ENCODE measurements around the gene GDF15. TPM values are rescaled to one million over a fixed set of nuclear protein-coding genes. Genes with fewer than 3 reads are reported as not detected.
"Not testable (repeated sequence)": the region's sequence is repeated elsewhere in the genome, so short reads cannot be mapped to it uniquely, and the experiment has no call there.

The GDF15 gene
- total RNA-seq, 2 experiments from 2014 or later: not detected

DNA sequence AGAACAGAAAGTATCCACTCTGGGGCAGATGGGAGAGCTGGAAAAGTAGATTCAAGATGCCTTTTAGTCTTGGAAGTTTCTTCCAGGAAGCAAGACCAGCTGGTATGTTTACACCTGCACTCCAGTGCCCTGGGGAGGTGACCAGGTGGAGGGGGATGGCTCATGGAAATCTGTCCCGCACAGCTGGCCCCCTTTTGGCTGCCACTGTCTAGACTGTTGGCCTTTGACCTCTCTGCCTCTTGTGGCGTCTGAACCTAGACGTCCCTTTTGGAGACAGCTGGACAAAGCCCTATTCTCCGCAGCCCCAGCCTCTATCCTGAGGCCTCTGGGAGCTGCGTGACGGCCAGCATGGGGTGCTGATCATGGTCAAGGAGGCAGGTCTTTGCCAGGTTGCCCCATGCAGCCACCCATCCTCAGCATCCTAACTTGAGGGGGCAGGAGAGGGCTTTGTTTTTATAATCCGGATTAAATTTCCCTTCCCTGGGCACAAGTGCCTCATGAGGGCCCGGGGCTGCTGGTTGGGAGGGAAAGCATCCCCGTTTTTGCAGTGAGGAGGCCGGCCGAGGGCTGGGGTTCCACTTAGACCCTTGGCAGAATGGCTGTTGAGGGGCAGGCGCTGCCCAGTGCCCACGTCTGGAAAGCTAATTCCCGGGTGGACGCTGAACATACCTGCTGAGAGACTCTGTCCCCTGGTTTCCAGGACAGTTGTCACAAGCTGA, 17.3 kb upstream of the GDF15 start:
- Mint-ChIP-seq H3K27me3 (no peaks in the 10 kb centered on the region), H3K9me3 (peaks cover 2% of the 10 kb centered on the region), H3K4me3 (no peak overlapping the region), H3K4me1 (peaks cover 23% of the 10 kb centered on the region), H3K27ac (no peak overlapping the region), H3K36me3 (ENCODE audit: low read depth) (peaks cover 16% of the 10 kb centered on the region)
- ChIA-PET POLR2A (no interaction called here), CTCF (interaction anchor here (0.9 to 1.4 kb wide), 3 partner anchors 12 to 20 kb away, joined by 3 to 7 read pairs (median 5); no protein-coding TSS in a partner anchor)
- DNase-seq: no peak

DNA sequence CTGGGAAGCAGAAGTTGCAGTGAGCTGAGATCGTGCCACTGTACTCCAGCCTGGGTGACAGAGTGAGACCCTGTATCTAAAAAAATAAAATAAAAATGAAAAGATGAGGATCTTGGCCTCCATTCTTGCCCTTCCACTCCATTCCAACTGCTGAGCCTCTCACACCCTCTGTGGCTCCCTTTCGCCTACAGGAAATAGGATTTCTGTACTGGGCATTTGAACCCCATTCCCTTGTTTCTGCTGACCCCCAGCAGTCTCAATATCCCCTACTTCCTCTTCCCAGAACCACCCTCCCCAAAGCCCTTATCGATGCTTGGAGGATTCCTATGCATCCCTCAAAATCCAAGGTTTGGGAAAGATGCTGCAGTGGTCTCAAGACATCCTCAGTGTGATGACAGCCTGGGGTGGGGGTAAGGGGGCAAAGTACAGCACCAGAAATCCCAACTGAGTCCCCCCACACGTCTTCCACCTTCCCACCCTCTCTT, 12.5 kb upstream of the GDF15 start:
- POLR2A ChIA-PET: no interaction called here

DNA sequence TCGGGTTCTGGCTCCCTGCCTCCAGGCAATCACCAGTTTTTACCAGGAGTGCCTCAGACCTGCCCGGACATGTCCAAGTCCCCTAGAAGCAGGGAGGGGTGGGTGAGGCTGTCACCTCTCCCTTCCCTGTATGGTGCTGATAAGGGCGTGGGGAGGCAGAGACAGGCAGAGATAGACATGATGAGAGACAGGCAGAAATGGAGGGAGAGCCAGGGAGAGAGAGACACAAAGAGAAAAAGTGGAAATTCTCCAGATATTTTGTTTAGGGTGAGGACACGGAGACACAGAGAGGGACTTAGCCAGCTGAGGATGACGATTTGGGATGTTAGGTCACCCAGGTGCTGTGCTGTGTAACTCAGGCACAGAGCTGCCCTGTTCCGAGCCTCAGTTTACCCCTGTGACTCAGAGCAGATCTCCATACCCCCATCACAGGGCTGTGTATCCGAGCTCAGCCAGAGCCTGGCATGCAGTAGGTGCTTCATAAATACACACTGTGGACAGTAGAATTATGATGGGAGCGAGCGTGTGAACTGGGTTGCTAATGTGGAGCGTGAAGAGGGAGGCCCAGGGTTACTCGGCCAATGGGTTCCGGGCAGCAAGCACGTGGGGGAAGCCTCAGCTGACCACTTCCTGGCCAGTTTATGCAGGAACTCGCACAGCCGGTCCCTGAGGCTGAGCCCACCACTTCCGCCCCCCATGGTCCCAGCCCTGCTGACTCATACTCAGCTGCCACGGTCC, 11.9 kb upstream of the GDF15 start:
- H3K36me3 Mint-ChIP-seq (ENCODE audit: low read depth): no peaks in the 10 kb centered on the region
- no peaks in the 10 kb centered on the region for H3K27me3 Mint-ChIP-seq
- DNase-seq: peak; percentile 50
- CTCF ChIA-PET: interaction anchor here (2.2 kb wide), 1 partner anchor 10 kb away, joined by 8 read pairs; no protein-coding TSS in a partner anchor
- no peak overlapping the region for H3K4me3 Mint-ChIP-seq
- POLR2A ChIA-PET: no interaction called here
- H3K4me1 Mint-ChIP-seq: peaks cover 13% of the 10 kb centered on the region
- H3K9me3 Mint-ChIP-seq: no peaks in the 10 kb centered on the region
- H3K27ac Mint-ChIP-seq: peak overlapping the region; percentile 73

More for the DNA sequence above, 12.5 kb upstream of the GDF15 start:
- H3K4me3 Mint-ChIP-seq: no peak overlapping the region
- CTCF ChIA-PET: interaction anchor here (2.2 kb wide), 1 partner anchor 9 kb away, joined by 8 read pairs; no protein-coding TSS in a partner anchor
- H3K27me3 Mint-ChIP-seq: no peaks in the 10 kb centered on the region
- DNase-seq: no peak
- H3K9me3 Mint-ChIP-seq: no peaks in the 10 kb centered on the region
- H3K4me1 Mint-ChIP-seq: peaks cover 13% of the 10 kb centered on the region
- peak overlapping the region; percentile 73 for H3K27ac Mint-ChIP-seq
- H3K36me3 Mint-ChIP-seq (ENCODE audit: low read depth): no peaks in the 10 kb centered on the region

DNA sequence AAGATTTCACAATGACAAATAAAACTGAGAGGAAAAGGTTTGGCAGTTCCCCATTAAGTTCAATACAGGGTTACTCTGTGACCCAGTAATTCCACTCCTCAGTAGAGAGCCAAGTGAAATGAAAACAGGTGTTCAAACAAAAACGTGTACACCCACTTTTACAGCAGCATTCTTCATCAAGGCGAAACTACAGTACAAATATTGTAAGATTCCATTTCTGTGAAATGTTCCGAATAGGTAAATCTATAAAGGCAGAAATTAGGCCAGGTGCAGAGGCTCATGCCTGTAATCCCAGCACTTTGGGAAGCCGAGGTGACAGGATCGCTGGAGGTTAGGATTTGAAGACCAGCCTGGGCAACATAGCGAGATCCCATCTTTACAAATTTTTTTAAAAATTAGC, 8.9 kb upstream of the GDF15 start:
- H3K36me3 Mint-ChIP-seq (ENCODE audit: low read depth): no peaks in the 10 kb centered on the region
- H3K27ac Mint-ChIP-seq: no peak overlapping the region
- H3K27me3 Mint-ChIP-seq: no peaks in the 10 kb centered on the region
- no peak for DNase-seq
- ChIA-PET CTCF (interaction anchor here (0.9 to 1.7 kb wide), 2 partner anchors 11 to 97 kb away, joined by 4 to 5 read pairs; no protein-coding TSS in a partner anchor), POLR2A (no interaction called here)
- no peaks in the 10 kb centered on the region for H3K9me3 Mint-ChIP-seq
- H3K4me3 Mint-ChIP-seq: no peak overlapping the region
- peaks cover 15% of the 10 kb centered on the region for H3K4me1 Mint-ChIP-seq

DNA sequence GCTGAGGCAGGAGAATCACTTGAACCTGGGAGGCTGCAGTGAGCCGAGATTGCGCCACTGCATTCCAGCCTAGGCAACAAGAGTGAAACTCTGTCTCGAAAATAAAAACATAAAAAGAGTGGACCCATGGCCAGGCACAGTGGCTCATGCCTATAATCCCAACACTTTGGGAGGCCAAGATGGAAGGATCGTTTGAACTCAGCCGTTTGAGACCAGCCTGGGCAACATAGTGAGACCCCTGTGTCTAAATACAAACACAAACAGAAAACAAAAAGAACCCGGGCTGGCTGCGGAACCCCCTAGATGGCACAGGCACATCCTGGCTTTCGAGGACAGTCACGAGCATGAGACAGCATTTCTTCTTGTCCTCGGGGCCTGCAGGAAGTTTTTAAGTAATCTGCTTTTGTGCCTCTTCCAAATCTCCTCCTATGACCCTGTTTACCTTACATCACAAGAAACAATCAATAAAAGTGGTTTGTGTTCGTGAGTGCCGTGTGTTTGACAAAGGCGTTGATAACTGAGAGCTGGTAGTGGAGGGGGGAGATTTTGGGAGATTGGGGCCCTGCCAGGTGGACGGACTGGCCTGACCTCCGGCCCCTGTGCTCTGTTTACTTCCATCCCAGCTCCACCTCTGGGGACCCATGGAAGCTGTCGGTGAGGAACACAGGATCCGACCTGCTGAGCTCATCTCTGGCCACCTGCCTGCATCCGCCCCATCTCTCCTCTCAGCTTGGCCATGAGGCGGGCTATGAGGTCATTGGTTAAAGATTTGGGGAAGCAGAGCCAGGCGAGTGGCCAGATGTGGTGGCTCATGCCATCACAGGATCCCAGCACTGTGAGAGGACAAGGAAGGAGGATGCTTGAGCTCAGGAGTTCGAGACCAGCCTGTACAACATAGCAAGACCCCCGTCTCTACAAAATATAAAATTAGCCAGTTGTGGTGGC, 5.9 kb upstream of the GDF15 start:
- Mint-ChIP-seq H3K9me3 (no peaks in the 10 kb centered on the region), H3K4me3 (no peak overlapping the region), H3K36me3 (ENCODE audit: low read depth) (no peaks in the 10 kb centered on the region), H3K27ac (no peak overlapping the region), H3K27me3 (peaks cover 11% of the 10 kb centered on the region), H3K4me1 (peaks cover 2% of the 10 kb centered on the region)
- ChIA-PET CTCF (interaction anchor here (0.6 to 1.1 kb wide), 5 partner anchors 8 to 135 kb away, joined by 3 to 5 read pairs (median 3); no protein-coding TSS in a partner anchor), POLR2A (no interaction called here)
- DNase-seq: no peak

DNA sequence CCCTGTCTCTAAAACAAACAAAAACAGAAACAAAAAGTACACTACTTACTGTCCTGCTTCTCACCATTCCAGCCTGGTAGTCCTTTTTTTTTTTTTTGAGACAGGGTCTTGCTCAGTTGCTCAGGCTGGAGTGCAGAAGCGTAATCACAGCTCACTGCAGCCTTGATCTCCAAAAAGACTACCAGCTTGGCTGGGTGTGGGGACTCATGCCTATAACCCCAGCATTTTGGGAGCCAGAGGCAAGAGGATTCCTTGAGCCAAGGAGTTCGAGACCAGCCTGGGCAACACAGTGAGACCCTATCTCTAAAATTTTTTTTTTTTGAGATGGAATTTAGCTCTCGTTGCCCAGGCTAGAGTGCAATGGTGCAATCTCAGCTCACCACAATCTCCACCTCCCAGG, 5.1 kb upstream of the GDF15 start:
- Mint-ChIP-seq H3K4me1 (peaks cover 2% of the 10 kb centered on the region), H3K4me3 (no peak overlapping the region), H3K27me3 (peaks cover 17% of the 10 kb centered on the region), H3K27ac (no peak overlapping the region), H3K36me3 (ENCODE audit: low read depth) (no peaks in the 10 kb centered on the region), H3K9me3 (no peaks in the 10 kb centered on the region)
- CTCF ChIA-PET: interaction anchor here (0.6 to 1.1 kb wide), 4 partner anchors 7 to 135 kb away, joined by 3 to 5 read pairs (median 4); no protein-coding TSS in a partner anchor
- no peak for DNase-seq
- POLR2A ChIA-PET: no interaction called here

DNA sequence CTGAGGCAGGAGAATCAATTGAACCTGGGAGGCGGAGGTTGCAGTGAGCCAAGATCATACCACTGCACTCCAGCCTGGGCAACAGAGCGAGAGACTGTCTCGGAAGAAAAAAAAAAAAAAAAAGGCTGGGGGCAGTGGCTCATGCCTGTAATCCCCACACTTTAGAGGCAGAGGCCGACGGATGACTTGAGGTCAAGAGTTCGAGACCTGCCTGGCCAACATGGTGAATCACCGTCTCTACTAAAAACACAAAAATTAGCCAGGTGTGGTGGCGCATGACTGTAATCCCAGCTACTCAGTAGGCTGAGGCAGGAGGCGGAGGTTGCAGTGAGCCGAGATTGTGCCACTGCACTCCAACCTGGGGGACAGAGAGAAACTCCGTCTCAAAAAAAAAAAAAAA, 2.3 kb upstream of the GDF15 start:
- H3K27ac Mint-ChIP-seq; POLR2A ChIA-PET; DNase-seq; H3K4me3 Mint-ChIP-seq; H3K36me3 Mint-ChIP-seq (ENCODE audit: low read depth); H3K9me3 Mint-ChIP-seq: not testable (repeated sequence)
- H3K4me1 Mint-ChIP-seq: peaks cover 13% of the 10 kb centered on the region
- H3K27me3 Mint-ChIP-seq: peaks cover 42% of the 10 kb centered on the region
- CTCF ChIA-PET: interaction anchor here (0.8 kb wide), 1 partner anchor 68 kb away, joined by 5 read pairs; no protein-coding TSS in a partner anchor

DNA sequence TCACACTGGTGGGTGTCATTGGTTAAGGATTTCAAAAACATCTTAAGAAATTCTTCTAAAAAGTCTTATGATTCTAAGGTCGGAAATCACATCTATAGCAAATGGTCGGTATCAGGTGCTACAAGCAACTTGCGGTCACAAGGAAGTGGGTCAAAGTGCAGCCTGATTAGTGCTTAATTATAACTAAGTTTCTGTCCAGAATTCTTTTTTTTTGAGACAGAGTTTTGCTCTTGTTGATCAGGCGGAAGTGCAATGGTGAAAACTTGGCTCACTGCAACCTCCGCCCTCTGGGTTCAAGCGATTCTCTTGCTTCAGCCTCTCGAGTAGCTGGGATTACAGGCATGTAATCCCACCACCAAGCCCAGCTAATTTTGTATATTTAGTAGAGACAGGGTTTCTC, 1.2 kb upstream of the GDF15 start:
- DNase-seq: no peak
- no peaks in the 10 kb centered on the region for H3K36me3 Mint-ChIP-seq (ENCODE audit: low read depth)
- peak overlapping the region; percentile 41 for H3K27ac Mint-ChIP-seq
- no peak overlapping the region for H3K4me3 Mint-ChIP-seq
- ChIA-PET POLR2A (no interaction called here), CTCF (interaction anchor here (0.6 kb wide), 1 partner anchor 59 kb away, joined by 3 read pairs; no protein-coding TSS in a partner anchor)
- H3K4me1 Mint-ChIP-seq: peaks cover 15% of the 10 kb centered on the region
- H3K27me3 Mint-ChIP-seq: peaks cover 52% of the 10 kb centered on the region
- no peaks in the 10 kb centered on the region for H3K9me3 Mint-ChIP-seq

DNA sequence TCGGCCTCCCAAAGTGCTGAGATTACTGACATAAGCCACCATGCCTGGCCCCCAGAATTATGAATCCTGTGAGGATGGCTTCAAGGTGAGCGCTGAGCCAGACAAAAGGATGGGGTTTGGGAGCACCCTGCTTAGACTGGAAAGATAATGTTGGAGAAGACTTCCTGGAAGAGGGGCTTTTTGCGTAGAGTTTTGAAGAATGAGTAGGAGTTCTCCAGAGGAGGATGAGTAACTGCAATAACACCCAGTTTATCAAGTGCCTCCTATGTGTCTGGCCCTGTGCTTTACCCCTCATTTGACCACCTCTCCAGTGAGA, 641 bp upstream of the GDF15 start:
- no peaks in the 10 kb centered on the region for H3K9me3 Mint-ChIP-seq
- peaks cover 57% of the 10 kb centered on the region for H3K27me3 Mint-ChIP-seq
- no peak overlapping the region for H3K4me3 Mint-ChIP-seq
- peaks cover 13% of the 10 kb centered on the region for H3K4me1 Mint-ChIP-seq
- DNase-seq: no peak
- CTCF ChIA-PET: interaction anchor here (0.9 kb wide), 1 partner anchor 180 kb away, joined by 3 read pairs; no protein-coding TSS in a partner anchor
- H3K36me3 Mint-ChIP-seq (ENCODE audit: low read depth): no peaks in the 10 kb centered on the region
- H3K27ac Mint-ChIP-seq: no peak overlapping the region
- POLR2A ChIA-PET: no interaction called here

DNA sequence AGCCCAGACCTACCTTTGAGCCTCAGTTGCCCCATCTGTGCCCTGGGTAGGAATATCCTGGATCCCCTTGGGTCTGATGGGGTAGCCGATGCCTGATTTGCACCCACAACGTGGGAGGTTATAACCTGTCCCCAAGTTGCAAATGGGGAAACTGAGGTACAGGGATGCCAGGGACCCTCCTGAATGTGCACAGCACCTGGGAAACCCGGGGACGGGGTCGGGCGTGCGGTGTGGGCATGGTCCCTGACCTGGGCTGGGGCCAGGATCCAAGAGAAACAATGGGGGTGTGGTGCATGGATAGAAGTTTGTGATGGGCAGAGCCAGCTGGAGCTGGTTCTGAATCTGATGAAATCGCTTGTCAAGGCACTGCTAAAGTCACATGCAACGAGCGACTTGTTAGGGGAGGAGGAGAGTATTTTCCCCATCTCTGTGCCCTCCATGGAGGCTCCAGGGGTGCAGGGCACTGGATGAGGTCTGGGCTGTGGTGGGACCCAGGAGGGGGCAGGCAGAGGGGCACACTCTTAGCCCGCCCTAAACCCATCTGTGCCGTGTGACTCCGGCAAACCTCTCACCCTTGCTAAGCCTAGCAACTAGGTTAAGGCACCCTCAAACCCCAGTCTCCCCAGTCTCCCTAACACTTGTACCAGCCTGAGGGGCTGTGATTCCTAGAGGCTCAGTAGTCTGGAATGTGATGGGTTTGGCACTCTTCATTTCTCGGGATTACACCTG, 749 bp downstream of the GDF15 start:
- H3K27ac Mint-ChIP-seq: peak overlapping the region; percentile 50
- ChIA-PET POLR2A (no interaction called here), CTCF (interaction anchor here (1.9 to 3.5 kb wide), 2 partner anchors 21 to 28 kb away, joined by 7 to 14 read pairs; no protein-coding TSS in a partner anchor)

DNA sequence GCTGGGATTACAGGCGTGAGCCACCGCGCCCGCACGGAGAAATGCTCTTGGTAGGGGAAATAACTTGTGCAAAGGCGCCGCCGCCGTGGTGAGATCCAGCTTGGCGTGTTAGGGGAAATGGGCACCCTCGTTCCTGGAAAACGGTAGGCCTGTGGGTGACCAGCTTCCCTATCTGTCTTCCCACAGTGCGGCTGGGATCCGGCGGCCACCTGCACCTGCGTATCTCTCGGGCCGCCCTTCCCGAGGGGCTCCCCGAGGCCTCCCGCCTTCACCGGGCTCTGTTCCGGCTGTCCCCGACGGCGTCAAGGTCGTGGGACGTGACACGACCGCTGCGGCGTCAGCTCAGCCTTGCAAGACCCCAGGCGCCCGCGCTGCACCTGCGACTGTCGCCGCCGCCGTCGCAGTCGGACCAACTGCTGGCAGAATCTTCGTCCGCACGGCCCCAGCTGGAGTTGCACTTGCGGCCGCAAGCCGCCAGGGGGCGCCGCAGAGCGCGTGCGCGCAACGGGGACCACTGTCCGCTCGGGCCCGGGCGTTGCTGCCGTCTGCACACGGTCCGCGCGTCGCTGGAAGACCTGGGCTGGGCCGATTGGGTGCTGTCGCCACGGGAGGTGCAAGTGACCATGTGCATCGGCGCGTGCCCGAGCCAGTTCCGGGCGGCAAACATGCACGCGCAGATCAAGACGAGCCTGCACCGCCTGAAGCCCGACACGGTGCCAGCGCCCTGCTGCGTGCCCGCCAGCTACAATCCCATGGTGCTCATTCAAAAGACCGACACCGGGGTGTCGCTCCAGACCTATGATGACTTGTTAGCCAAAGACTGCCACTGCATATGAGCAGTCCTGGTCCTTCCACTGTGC, 2.4 kb downstream of the GDF15 start:
- POLR2A ChIA-PET: interaction anchor here (0.6 kb wide), 2 partner anchors 26 to 67 kb away, joined by 6 read pairs; no protein-coding TSS in a partner anchor
- Mint-ChIP-seq H3K4me1 (peaks cover 15% of the 10 kb centered on the region), H3K27ac (no peak overlapping the region), H3K36me3 (ENCODE audit: low read depth) (no peaks in the 10 kb centered on the region), H3K4me3 (peak overlapping the region; percentile 64), H3K9me3 (no peaks in the 10 kb centered on the region), H3K27me3 (peaks cover 65% of the 10 kb centered on the region)
- CTCF ChIA-PET: interaction anchor here (0.5 to 3.7 kb wide), 27 partner anchors 8 to 452 kb away, joined by 3 to 28 read pairs (median 4); partner anchors contain the start of genes LRRC25, LSM4 and SSBP4
- DNase-seq: peak; percentile 75

More for the DNA sequence above, 749 bp downstream of the GDF15 start:
- Mint-ChIP-seq H3K4me1 (peaks cover 13% of the 10 kb centered on the region), H3K4me3 (no peak overlapping the region), H3K27me3 (peaks cover 64% of the 10 kb centered on the region), H3K9me3 (no peaks in the 10 kb centered on the region), H3K36me3 (ENCODE audit: low read depth) (no peaks in the 10 kb centered on the region)
- DNase-seq: no peak

All from activated CD4-positive, alpha-beta T cell treated with anti-CD3 and anti-CD28 coated beads, Interleukin-2, amount 10 ng/mL, durations not matched to agents 7 days and 5 days (primary cell).